HG02678 (cell line): Measurements from ENCODE around the gene ZBTB34.
"Not testable (repeated sequence)": the region's sequence is repeated elsewhere in the genome, so short reads cannot be mapped to it uniquely, and the experiment has no call there.

Source experiments
- ATAC-seq: cut with Tn5 transposase; IDR thresholded peaks from one replicate; pipeline ENCODE4 v1.9.1; 2021; ENCODE audit warnings: mild to moderate bottlenecking, moderate library complexity; ENCODE audit not compliant: unreplicated experiment

ZBTB34 gene, protein sequence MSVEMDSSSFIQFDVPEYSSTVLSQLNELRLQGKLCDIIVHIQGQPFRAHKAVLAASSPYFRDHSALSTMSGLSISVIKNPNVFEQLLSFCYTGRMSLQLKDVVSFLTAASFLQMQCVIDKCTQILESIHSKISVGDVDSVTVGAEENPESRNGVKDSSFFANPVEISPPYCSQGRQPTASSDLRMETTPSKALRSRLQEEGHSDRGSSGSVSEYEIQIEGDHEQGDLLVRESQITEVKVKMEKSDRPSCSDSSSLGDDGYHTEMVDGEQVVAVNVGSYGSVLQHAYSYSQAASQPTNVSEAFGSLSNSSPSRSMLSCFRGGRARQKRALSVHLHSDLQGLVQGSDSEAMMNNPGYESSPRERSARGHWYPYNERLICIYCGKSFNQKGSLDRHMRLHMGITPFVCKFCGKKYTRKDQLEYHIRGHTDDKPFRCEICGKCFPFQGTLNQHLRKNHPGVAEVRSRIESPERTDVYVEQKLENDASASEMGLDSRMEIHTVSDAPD

DNA sequence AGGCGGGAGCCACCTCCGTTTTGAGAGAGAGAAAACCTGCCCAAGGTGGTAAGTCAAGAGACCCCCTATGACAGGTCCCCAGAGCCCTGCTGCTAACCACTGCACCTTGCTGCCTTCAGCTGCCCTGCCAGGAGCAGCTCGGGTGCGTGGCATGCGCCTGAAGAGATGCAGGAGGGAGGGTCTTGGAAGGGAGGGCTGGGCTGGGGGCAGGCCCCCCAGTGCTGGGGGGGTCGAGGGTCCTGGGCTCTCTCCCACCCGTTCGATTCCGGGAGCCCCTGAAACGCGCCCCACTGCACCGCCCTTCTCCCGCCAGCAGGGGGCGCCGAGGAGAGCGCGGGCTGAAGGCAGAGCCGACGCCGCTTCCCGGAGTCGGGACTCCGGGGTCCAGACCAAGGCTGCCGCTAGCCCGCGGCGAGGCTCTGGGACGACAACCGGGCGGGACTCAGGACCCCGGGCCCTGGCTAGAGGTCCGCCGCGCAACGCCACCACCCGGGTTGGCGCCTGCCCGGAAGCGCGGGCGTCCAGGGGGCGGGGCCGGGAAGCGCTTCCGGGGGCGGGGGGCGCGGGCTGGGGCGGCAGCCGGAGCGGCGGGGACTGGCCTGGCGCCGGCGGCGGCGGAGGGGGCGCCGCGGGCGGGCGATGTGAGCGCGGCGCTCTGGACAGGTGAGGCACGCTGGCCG is at the start of gene ZBTB34:
Gene ZBTB34 (plus strand): TSS at position 563 of the 680 bp plus-strand sequence. CDS start 18,761 bp downstream, outside the sequence.
- peak; percentile 74 for ATAC-seq

DNA sequence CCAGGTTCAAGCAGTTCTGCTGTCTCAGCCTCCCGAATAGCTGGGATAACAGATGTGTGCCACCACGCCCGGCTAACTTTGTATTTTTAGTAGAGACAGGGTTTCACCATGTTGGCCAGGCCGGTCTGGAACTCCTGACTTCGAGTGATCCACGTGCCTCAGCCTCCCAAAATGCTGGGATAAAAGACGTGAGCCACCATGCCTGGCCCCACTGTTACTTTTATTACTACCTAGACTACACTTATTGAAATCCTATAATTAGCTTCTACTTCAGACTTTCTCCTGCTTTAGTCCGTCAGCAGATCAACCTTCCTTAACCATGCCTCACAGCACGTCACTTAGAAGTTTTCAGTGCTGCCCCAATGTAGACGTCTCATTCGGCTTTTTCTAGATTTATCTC is 47.4 kb upstream of the ZBTB34 start:
- no peak for ATAC-seq

DNA sequence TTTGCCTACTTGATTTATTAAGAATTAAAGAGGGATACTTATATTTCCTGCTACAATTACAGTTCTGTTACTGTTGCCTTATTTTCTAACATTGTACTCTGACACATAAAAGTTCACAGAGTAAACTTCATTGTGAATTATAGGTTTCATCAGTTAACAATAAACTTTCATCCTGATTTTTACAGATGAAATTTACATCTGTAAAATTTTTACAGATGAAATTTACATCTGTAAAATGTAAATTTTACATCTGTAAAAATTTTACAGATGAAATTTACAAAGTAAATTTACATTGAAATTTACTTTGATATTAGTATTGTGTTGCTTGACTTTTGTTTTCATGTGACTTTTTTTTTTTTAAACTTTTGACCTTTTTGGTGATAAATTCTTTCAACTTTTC is 46.3 kb upstream of the ZBTB34 start:
- ATAC-seq, result no peak

DNA sequence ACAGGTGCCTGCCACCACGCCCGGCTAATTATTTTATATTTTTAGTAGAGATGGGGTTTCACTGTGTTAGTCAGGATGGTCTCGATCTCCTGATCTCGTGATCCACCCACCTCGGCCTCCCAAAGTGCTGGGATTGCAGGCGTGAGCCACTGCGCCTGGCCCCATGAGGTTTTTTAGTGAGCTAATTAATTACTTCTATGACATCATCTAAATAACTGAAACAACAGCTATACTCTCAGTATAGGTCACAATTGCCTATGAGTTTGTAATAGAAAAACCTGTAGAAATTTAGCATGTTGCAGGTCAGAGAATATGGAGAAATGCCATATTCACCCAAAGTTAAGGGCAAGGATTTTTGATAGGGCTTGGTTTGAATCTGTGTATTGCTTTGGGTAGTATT is 42.8 kb upstream of the ZBTB34 start:
- not testable (repeated sequence) for ATAC-seq

DNA sequence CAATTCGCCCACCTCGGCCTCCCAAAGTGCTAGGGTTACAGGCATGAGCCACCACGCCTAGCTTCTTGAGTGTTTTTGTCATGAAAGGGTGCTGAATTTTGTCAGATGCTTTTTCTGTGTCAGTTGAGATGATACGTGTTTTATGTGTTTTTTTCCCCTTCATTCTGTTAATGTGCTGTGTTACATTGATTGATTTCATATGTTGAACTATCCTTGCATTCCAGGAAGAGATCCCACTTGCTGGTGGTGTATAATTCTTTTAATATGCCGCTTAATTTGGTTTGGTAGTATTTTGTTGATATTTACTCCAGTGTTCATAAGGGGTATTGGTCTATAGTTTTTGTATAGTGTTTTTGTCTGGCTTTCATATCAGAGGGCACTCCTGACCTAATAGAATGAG is 42.0 kb upstream of the ZBTB34 start:
- ATAC-seq, result no peak

DNA sequence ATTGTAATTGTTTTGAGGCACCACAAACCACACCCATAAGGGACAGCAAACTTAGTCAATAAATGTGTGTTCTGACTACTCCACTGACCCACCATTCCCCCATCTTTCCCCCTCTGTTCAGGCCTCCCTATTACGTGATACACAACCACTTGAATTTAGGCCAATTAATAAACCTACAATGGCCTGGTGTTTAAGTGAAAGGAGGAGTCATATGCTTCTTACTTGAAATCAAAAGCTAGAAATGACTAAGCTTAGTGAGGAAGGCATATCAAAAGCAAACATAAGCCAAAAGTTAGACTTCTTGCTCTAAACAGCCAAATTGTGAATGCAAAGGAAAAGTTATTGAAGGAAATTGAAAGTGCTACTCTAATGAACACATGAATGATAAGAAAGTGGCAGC is 41.0 kb upstream of the ZBTB34 start:
- ATAC-seq, result no peak

DNA sequence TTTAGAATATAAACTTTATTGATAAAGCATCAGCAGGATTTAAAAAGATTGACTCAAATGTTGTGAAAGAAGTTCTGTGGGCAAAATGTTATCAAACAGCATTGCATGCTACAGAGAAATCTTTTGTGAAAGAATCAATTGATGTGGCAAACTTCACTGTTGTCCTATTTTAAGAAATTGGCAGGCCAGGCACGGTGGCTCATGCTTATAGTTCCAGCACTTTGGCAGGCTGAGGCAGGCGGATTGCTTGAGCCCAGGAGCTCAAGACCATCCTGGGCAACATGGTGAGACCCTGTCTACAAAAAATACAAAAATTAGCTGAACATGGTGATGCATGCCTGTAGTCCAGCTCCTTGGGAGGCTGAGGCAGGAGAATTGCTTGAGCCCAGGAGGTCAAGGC is 38.2 kb upstream of the ZBTB34 start:
- no peak for ATAC-seq

DNA sequence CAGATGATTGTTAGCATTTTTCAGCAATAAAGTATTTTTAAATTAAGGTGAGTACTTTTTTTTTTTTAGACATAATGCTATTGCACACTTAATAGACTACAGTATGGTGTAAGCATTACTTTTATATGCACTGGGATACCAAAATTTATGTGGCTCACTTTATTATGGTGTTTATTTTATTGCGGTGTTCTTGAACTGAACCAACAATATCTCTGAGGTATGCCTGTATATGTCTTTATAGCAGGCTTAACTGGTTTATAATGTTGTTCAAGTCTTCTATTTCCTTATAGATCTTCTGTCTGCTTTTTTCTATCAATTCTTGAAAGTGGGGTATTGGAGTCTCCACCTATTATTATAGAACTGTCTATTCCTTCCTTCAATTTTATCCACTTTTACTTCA is 37.6 kb upstream of the ZBTB34 start:
- no peak for ATAC-seq

DNA sequence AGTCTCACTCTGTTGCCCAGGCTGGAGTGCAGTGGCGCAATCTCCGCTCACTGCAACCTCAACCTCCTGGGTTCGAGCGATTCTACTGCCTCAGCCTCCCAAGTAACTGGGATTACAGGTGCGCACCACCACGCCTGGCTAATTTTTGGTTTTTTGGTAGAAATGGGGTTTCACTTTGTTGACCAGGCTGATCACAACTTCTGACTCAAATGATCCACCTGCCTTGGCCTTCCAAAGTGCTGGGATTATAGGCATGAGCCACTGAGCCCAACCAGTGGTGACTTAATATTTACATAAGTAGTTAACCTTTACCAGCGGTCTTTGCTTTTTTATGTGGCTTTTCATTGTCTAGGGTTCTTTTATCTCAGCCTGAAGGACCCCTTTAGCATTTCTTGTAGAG is 36.4 kb upstream of the ZBTB34 start:
- not testable (repeated sequence) for ATAC-seq

DNA sequence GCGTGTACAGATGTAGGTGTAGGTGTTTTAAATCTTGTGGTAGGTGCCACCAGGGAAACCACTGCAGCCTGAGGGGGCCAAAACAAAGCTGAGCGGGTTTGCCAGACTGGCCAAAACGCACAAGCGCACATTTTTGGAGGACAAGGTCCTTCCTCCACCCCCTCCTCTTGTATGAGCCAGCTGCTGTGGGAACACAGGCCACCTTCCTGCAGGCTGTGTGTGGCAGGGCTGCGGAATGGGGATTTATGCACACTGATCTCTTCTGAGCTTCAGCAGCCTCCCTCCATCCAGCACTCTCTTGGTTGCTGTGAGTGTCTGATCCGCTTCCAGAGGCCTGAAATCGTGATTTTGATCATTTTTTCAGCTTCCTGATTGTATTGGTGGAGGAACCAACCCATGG is 33.2 kb upstream of the ZBTB34 start:
- no peak for ATAC-seq

DNA sequence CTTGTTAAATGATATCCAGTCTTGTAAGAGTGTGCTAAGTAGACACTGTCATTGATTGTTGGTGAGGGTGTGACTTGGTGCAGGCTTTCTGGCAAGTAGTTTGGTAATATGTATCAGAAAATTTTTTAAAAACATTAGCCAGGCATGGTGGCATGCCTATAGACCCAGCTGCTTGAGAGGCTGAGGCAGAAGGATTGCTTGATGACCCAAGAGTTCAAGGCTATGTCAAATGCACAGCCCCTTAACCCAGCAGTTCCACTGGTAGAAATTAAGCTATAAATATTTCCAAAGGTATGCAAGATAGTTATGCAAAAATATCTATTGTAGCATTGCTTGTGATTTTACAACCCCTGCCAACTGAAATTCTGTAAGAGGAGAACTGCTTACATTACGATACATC is 31.4 kb upstream of the ZBTB34 start:
- ATAC-seq, result no peak

DNA sequence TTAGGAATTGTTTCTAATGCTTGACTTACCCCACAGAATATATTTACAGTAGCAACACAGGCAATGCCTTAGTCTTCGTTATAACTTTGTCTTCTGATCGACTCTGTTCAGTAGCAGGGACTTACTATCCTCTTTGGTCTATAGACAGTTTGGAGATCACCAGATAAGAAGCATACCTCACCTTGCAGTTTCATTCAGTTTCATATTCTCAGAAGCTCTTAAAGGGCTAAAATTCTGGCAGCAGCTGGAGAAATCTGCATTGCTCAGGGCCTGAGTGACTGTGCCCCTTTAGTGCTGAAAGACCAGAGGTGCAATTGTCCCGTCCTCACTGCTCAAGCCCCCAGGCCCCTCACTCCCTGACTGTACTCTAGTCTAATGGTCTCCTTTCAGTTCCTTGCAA is 29.6 kb upstream of the ZBTB34 start:
- no peak for ATAC-seq

DNA sequence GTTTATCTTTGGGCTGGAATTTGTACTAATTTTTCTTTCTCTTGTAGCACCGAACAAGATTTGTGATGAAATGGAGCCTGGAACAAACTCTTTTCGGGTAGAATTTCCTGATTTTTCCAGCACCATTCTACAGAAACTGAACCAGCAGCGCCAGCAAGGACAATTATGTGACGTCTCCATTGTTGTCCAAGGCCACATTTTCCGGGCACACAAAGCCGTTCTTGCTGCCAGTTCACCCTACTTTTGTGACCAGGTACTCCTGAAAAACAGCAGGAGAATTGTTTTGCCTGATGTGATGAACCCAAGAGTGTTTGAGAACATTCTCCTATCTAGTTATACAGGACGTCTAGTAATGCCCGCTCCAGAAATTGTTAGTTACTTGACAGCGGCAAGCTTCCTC is 28.0 kb upstream of the ZBTB34 start:
- ATAC-seq, result no peak

DNA sequence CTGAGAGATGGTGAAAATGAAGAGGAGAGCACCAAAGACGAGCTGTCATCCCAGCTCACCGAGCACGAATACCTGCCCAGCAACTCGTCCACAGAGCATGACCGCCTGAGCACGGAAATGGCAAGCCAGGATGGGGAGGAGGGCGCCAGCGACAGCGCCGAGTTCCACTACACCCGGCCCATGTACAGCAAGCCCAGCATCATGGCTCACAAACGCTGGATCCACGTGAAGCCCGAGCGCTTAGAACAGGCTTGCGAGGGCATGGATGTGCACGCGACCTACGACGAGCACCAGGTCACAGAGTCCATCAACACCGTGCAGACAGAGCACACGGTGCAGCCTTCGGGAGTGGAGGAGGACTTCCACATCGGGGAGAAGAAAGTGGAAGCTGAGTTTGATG is 27.4 kb upstream of the ZBTB34 start:
- no peak for ATAC-seq

DNA sequence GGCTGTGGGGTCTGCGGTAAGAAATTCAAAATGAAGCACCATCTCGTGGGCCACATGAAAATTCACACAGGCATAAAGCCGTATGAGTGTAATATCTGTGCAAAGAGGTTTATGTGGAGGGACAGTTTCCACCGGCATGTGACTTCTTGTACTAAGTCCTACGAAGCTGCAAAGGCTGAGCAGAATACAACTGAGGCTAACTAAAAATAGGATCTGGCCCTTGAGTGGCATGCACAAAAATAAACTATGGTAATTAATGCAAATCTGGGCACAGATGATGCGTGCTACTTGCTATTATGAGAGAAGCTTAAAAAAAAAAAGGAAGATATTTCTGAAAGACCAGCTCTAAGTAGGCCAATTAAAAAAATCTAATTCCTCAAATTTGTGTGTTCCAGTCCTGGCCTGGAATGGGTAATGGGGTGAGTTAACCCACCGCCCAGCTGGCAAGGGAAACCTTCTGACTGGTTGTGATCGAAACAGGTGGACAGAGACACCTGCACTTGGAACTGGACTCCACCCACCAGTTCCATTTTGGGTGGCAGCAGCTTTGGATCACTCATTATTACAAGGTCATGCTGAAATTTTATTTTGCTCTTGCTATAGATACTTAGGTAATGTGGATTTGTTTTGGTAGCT is 26.6 kb upstream of the ZBTB34 start:
- ATAC-seq, result no peak

DNA sequence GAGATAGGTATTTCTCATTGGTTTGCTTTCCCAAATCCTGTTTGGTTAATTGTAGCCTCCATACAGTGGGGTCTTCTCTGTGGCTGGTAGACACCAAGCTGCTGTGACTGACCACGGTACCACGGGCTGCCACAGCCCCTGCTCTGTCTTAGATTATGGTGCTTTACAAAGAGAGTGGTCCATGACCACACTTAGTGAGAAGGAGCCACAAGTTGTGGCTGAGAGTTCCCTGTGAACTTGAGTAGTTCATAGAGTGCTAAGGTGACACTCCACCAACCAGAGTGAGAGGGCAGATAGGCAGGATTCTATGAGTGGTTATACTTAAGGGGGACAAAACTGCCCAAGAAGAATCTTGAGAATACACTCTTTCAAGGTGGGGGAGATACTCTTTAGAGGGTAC is 25.8 kb upstream of the ZBTB34 start:
- ATAC-seq, result no peak

DNA sequence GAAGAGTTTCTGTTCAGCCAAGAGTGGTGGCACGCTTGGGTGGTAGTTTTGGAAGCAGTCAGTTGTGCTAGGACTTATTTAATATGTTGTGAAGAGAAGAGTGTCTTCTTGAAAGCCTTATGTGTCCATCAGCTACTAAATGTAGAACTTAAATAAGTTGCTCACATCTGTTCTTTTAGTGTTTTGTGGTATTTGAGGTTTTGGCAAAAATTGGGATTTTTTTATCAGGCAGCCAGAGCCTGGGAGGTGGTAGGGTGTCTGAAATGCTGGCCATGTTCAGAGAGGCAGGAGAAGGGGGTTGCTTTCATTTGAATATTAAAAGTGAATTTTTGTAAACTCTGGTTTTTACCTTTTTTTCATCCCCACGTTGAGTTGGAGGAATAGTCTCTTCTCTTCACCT is 24.2 kb upstream of the ZBTB34 start:
- no peak for ATAC-seq

DNA sequence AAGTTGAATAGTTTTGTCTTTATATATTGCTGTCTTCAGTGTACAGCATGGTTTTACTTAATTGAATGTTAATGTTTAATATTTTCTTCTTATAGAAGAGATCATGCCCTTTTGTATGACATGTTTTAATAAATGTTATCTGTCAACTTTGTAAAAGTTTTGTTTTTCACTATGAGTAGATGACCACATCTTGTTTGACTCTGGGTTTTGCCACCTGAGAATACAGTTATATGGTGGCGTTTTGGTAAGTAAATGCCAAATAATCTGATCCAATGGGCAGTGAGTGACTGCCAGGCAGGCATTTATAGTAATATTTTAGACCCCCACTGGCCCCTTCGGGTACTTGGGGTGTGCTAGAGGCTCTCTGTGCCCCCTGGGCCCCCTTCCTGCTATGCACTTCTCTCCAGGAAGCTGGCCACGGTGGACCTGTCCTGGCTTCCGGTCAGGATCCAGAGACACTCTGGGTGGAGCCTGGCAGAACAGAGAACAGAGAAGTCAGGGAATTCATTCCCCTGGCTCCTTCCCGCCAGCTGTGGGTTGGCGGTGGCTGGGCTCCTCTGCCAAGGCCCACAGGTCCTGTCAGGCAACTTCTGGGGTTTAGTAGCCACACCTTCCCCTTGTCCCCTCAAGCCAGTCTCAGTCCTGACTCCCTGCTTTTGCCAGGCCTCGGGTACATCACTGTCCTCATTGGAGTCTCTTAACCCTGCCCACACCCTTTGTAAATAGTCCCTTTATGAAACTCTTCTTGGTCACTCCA is 22.2 kb upstream of the ZBTB34 start:
- ATAC-seq, result no peak

DNA sequence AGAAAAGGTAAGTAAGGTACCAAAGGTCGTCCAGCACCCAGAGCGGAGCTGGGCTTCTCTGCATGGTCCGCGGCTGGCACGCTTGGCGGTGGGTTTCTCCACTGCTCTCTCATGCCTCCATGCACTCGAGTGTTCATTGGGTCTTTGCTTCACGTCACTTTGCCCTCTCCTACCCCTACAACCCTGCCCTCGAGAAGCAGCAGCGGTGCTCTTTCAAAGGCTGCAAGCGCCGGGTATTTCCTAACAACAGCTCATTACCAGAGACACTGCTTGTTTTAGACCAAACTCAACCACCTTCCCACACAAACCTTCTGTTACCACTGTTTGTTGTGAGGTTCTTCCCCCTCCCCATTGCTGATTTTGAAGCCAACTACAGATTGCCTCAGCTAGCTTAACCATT is 21.5 kb upstream of the ZBTB34 start:
- peak; percentile 42 for ATAC-seq

DNA sequence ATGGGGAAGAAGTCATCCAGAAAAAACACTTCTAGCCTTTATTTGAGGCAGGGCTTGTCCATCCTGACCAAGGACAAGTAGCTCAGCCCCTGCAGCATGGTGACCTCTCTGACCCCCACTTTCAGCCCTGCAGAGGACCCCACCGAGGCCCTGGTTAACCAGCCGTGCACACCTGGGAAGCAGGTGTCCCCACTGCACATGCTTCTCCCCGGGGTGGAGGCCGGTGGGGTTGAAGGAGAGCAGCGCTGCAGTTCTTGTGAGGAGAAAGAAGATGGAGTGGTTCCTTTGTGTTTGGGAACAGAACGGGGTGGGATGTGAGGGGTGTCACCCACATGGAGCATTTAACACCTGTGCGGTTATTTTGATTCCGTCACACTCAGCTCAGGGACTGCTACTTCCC is 21.1 kb upstream of the ZBTB34 start:
- peak; percentile 9 for ATAC-seq

DNA sequence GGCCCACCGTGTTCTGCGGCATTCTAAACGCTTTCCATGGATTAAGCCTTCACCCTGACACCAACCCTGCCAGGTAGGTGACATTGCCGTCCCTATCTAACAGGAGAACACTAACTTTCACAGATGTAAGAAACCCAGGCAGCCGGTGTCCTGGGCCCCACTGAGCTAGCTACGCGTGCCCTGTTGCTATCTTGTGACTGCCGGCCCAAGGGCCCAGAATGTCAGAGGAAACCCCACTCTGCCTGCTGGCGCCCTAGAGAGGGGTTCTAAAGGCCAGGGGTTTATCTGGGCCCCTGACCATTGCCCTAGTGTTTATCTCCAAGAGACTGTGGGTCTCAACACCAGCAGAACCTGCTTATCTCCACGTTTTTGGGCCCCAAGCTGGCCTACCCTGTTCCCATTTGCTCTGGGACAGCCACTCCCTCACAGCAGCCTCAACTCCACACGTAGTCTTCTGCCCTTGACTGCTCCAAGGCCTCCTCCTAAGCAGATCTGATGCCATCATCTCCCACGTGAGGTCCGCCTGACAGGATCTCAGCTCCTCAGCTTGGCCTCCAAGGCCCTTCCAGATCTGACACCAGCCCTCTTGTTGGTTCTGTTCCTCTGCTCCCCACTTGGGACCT is 18.1 kb upstream of the ZBTB34 start:
- ATAC-seq, result no peak
